Panc1 (cell line): ENCODE results near the gene AARS1. TPM values are rescaled to one million over a fixed set of nuclear protein-coding genes. Genes with fewer than 3 reads are reported as not detected.
"Not testable (repeated sequence)": the region's sequence is repeated elsewhere in the genome, so short reads cannot be mapped to it uniquely, and the experiment has no call there.

Experiments used
- ATAC-seq: fragments of 200-7000 bp; cut with Tn5 transposase; 2 replicates; pipeline ENCODE4 v1.9.1; 2020; ENCODE audit warnings: mild to moderate bottlenecking, moderate library complexity
- Bru-seq: library from RNA; stranded (reverse); fragments of 400-500 nt; gene quantifications from one replicate; lab custom pipeline; 2021; lab: Mats Ljungman, UMichigan
- BruChase-seq, 2 experiments: library from RNA; stranded (reverse); fragments of 400-500 nt; gene quantifications; one replicate each; lab custom pipeline; 2021; lab: Mats Ljungman, UMichigan
- BruUV-seq: library from RNA; stranded (reverse); fragments of 400-500 nt; replicated peaks from 2 replicates; lab custom pipeline; 2021; lab: Mats Ljungman, UMichigan
- CTCF ChIA-PET: fragments of 300-600 bp; sonication (Branson Sonifier 250); formaldehyde crosslinking; loops from one replicate; lab custom pipeline; 2022; ENCODE audit warnings: antibody characterized with exemption; lab: Charles Lee
- POLR2A ChIA-PET: fragments of 300-600 bp; sonication (Branson Sonifier 250); formaldehyde crosslinking; loops from one replicate; lab custom pipeline; 2022; ENCODE audit warnings: antibody characterized with exemption; lab: Charles Lee
- DNase-seq: peaks from one replicate; pipeline ENCODE4 v3.0.0-alpha.2; 2010; ENCODE audit warnings: low read depth, low spot score
- H3K27ac ChIP-seq: 2 replicates; pipeline ENCODE4 v1.5.1; 2011; ENCODE audit warnings: mild to moderate bottlenecking, low read length, inconsistent platforms
- H3K27me3 ChIP-seq: fragments of 200-500 bp; sonication (Bioruptor generic); 2 replicates; pipeline ENCODE4 v1.6.0; 2014; ENCODE audit warnings: low read length, inconsistent platforms; ENCODE audit not compliant: control insufficient read depth, insufficient read depth
- H3K36me3 ChIP-seq: fragments of 200-500 bp; sonication (Bioruptor generic); 2 replicates; pipeline ENCODE4 v1.5.1; 2014; ENCODE audit warnings: inconsistent platforms, mild to moderate bottlenecking, low read length, moderate library complexity; ENCODE audit not compliant: control insufficient read depth, insufficient read depth
- H3K4me1 ChIP-seq: 2 replicates; pipeline ENCODE4 v1.5.1; 2011; ENCODE audit warnings: inconsistent platforms, mild to moderate bottlenecking, low read length, moderate library complexity; ENCODE audit not compliant: control insufficient read depth, insufficient read depth
- H3K4me3 ChIP-seq, 2 experiments: 2 replicates each; pipeline ENCODE4 v1.5.1; 2011 to 2012; ENCODE audit warnings: low read depth in 2 of 2, low read length in 2 of 2, mild to moderate bottlenecking in 2 of 2, inconsistent platforms in 1 of 2, moderate library complexity in 1 of 2
- H3K9me3 ChIP-seq: fragments of 200-500 bp; sonication (Bioruptor generic); 2 replicates; pipeline ENCODE4 v1.5.1; 2014; ENCODE audit warnings: low read depth, mild to moderate bottlenecking, inconsistent platforms, low read length, moderate library complexity; ENCODE audit not compliant: control insufficient read depth, insufficient read depth
- CTCF ChIP-seq: fragments of 450-650 bp; IDR thresholded peaks from 2 replicates; pipeline ENCODE4 v1.5.1; 2017; ENCODE audit warnings: mild to moderate bottlenecking
- POLR2AphosphoS5 ChIP-seq: IDR thresholded peaks from 2 replicates; pipeline ENCODE4 v1.6.1; 2012; ENCODE audit warnings: mild to moderate bottlenecking, low read depth, low read length, moderate library complexity
- REST ChIP-seq, 2 experiments: IDR thresholded peaks; 2 replicates each; pipeline ENCODE4 v1.6.1; 2011 to 2012; ENCODE audit warnings: low read depth in 2 of 2, control low read depth in 1 of 2, low read length in 1 of 2, mild to moderate bottlenecking in 1 of 2, moderate library complexity in 1 of 2; ENCODE audit not compliant: insufficient read depth in 1 of 2
- SIN3A ChIP-seq: IDR thresholded peaks from 2 replicates; pipeline ENCODE4 v1.6.1; 2012; ENCODE audit warnings: low read depth, mild to moderate bottlenecking, low read length, moderate library complexity, borderline replicate concordance; ENCODE audit not compliant: insufficient read depth
- TCF7L2 ChIP-seq: IDR thresholded peaks from 2 replicates; pipeline ENCODE4 v1.6.1; 2011; ENCODE audit warnings: mild to moderate bottlenecking, low read depth, low read length, inconsistent platforms
- in situ Hi-C: cut with HindIII; loops from 2 replicates; pipeline ENCODE4 v1.10.0; 2016; ENCODE audit warnings: low sequenced_read_pairs, low pct_unique_long_range_greater_than_20kb
- intact Hi-C: fragments of 100-400 bp; cut with micrococcal nuclease; formaldehyde crosslinking; loops from one replicate; pipeline ENCODE4 v1.10.0; 2022; ENCODE audit not compliant: unreplicated experiment
- long read RNA-seq: library from polyadenylated mRNA; unstranded; transcript quantifications from one replicate; pipeline ENCODE4 v2.0.0, GENCODE V29; 2021; ENCODE audit not compliant: unreplicated experiment
- polyA plus RNA-seq: library from polyadenylated mRNA; unstranded; fragments of >200 nt; gene quantifications from one replicate; pipeline ENCODE4 v1.2.1, GENCODE V29; 2012; ENCODE audit warnings: missing spikeins; ENCODE audit not compliant: insufficient read length
- total RNA-seq: library from RNA; stranded (reverse); gene quantifications from one replicate; pipeline ENCODE4 v1.2.1, GENCODE V29; 2021; ENCODE audit not compliant: unreplicated experiment

AARS1 gene
- 115 TPM for total RNA-seq
- polyA plus RNA-seq: 177 TPM
- Bru-seq, nascent RNA: percentile 76 among the genes with signal in this experiment
- percentile 85 among the genes with signal in this experiment for BruChase-seq, experiment 1, labeled RNA remaining after a 2-hour chase
- BruChase-seq, experiment 2, labeled RNA remaining after a 6-hour chase: percentile 92 among the genes with signal in this experiment
- long read RNA-seq, transcript AARS-201 (21 exons, 3,477 nt): major isoform, 232 of 350 reads
- long read RNA-seq, partial matches to known transcripts: 61 of 350 reads
- long read RNA-seq, other reads (novel, unspliced or antisense): 57 of 350 reads

GRCh38 chr16:70289229-70290094, at the start of gene AARS1:
TSS of gene AARS1 (minus strand) at chr16:70289506. CDS start at chr16:70282763, 6,743 bp downstream.
- Histone ChIP-seq H3K27ac (peak within 1 kb of the TSS; percentile 98), H3K9me3 (no peaks in the 10 kb centered on the region), H3K4me1 (peaks cover 3% of the 10 kb centered on the region; the same call in 1 of the 2 replicates), H3K4me3 (peak within 1 kb of the TSS; percentile 79 to 94), H3K36me3 (no peaks in the 10 kb centered on the region; the same call in 1 of the 2 replicates), H3K27me3 (no peaks in the 10 kb centered on the region)
- no TSS peak for BruUV-seq
- ATAC-seq: peak; percentile 99
- POLR2A ChIA-PET: interaction anchor here (0.6 to 0.7 kb wide), 3 partner anchors 41 to 165 kb away, joined by 3 to 7 read pairs (median 4); partner anchors contain the start of gene FCSK
- in situ Hi-C loops: no loop called here
- peak; percentile 92 for DNase-seq
- CTCF ChIA-PET: no interaction called here
- intact Hi-C loops: no loop called here
- TF ChIP-seq POLR2AphosphoS5 (peak; percentile 81), TCF7L2 (no peak), SIN3A (peak; percentile 88; the same call in 1 of the 2 replicates), REST (IDR thresholded peaks at IDR 0.05; ENCODE audit: insufficient read depth in 1 of 2, low read depth in 2 of 2, low read length in 1 of 2) (no peak)

- Histone ChIP-seq H3K4me3 (no peak overlapping the region), H3K27me3 (no peaks in the 10 kb centered on the region), H3K27ac (no peak overlapping the region), H3K9me3 (no peaks in the 10 kb centered on the region), H3K36me3 (no peaks in the 10 kb centered on the region), H3K4me1 (no peaks in the 10 kb centered on the region)
- DNase-seq (no peak), ATAC-seq (no peak)
- in situ Hi-C loops: no loop called here
- ChIA-PET CTCF (no interaction called here), POLR2A (no interaction called here)
- intact Hi-C loops: no loop called here
- BruUV-seq: no TSS peak
- TF ChIP-seq SIN3A (no peak), TCF7L2 (no peak), CTCF (no peak), POLR2AphosphoS5 (no peak), REST (IDR thresholded peaks at IDR 0.05; ENCODE audit: insufficient read depth in 1 of 2, low read depth in 2 of 2, low read length in 1 of 2) (no peak)
Observed at GRCh38 chr16:70337814-70338213, 48.5 kb upstream of the AARS1 start.

GRCh38 chr16:70332728-70333127, 43.4 kb upstream of the AARS1 start:
- H3K4me3 ChIP-seq, DNase-seq, H3K27ac ChIP-seq, H3K9me3 ChIP-seq, H3K4me1 ChIP-seq, BruUV-seq, ATAC-seq, intact Hi-C loops, POLR2A ChIA-PET, in situ Hi-C loops, CTCF ChIA-PET, H3K36me3 ChIP-seq, H3K27me3 ChIP-seq: not testable (repeated sequence)
